Neural crest cell (in vitro differentiated cells): ENCODE measurements around the gene CEP89. TPM values are rescaled to one million over a fixed set of nuclear protein-coding genes. Genes with fewer than 3 reads are reported as not detected.
A peak's percentile ranks its signal among the peaks of the same experiment; 100 is the strongest.
"Not testable (repeated sequence)": the region's sequence is repeated elsewhere in the genome, so short reads cannot be mapped to it uniquely, and the experiment has no call there.

ENCODE experiments used
- DNase-seq: peaks from one replicate; pipeline ENCODE4 v3.0.0; 2021; ENCODE audit warnings: low read depth, mixed read lengths, low spot score
- H3K27ac Mint-ChIP-seq: one replicate; pipeline ENCODE4 v1.8.0; 2021; ENCODE audit warnings: mild to moderate bottlenecking, mixed read lengths; ENCODE audit not compliant: unreplicated experiment
- H3K27me3 Mint-ChIP-seq: 2 replicates; pipeline ENCODE4 v1.8.0; 2021; ENCODE audit warnings: low read depth, mild to moderate bottlenecking, mixed read lengths
- H3K36me3 Mint-ChIP-seq: 2 replicates; pipeline ENCODE4 v1.8.0; 2021; ENCODE audit warnings: low read depth, mild to moderate bottlenecking, mixed read lengths
- H3K4me1 Mint-ChIP-seq: 2 replicates; pipeline ENCODE4 v1.8.0; 2021; ENCODE audit warnings: mixed read lengths
- H3K4me3 Mint-ChIP-seq: one replicate; pipeline ENCODE4 v1.8.0; 2021; ENCODE audit warnings: mild to moderate bottlenecking, mixed read lengths
- H3K9me3 Mint-ChIP-seq: 2 replicates; pipeline ENCODE4 v1.8.0; 2021; ENCODE audit warnings: mixed read lengths
- total RNA-seq: library from RNA; stranded (reverse); gene quantifications from 2 replicates; pipeline ENCODE4 v1.2.1, GENCODE V29; 2021
- TF ChIP-seq, protein P1 (sequence below): fragments of 200-600 bp; sonication (generic); conservative IDR thresholded peaks from 2 replicates; pipeline ENCODE4 v1.5.0; 2021; ENCODE audit warnings: antibody characterized with exemption, mild to moderate bottlenecking

Gene CEP89
- total RNA-seq, 1 donor from 2014 or later: 50.8 TPM

- TF ChIP-seq, protein P1, sequence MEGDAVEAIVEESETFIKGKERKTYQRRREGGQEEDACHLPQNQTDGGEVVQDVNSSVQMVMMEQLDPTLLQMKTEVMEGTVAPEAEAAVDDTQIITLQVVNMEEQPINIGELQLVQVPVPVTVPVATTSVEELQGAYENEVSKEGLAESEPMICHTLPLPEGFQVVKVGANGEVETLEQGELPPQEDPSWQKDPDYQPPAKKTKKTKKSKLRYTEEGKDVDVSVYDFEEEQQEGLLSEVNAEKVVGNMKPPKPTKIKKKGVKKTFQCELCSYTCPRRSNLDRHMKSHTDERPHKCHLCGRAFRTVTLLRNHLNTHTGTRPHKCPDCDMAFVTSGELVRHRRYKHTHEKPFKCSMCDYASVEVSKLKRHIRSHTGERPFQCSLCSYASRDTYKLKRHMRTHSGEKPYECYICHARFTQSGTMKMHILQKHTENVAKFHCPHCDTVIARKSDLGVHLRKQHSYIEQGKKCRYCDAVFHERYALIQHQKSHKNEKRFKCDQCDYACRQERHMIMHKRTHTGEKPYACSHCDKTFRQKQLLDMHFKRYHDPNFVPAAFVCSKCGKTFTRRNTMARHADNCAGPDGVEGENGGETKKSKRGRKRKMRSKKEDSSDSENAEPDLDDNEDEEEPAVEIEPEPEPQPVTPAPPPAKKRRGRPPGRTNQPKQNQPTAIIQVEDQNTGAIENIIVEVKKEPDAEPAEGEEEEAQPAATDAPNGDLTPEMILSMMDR: no peak
- Mint-ChIP-seq H3K27ac (no peak overlapping the region), H3K36me3 (no peaks in the 10 kb centered on the region), H3K27me3 (no peaks in the 10 kb centered on the region), H3K9me3 (no peaks in the 10 kb centered on the region), H3K4me1 (no peaks in the 10 kb centered on the region), H3K4me3 (no peak overlapping the region)
- DNase-seq: no peak
These were observed 29.2 kb upstream of the CEP89 start for GRCh38 chr19:33000910-33001309.

DNA sequence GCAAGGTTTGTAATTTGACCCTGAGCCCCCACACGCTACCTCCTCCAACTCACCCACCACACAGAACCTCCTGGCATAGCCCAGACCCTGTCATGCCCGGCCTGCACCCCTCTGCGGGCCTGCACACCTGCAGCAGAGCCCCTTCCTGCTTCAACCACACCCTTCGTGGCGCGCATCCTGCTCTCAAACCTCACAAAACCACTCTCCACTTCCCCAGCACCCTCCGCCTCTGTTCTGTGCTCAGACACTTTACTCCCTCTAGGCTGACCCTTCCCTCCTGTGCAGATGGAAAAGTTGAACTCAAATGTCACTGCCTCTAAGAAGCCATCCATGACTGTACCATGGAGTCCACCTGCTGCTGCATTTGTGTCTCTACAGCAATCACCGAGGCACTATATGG is 28.8 kb upstream of the CEP89 start:
- no peaks in the 10 kb centered on the region for H3K27me3 Mint-ChIP-seq
- H3K9me3 Mint-ChIP-seq: no peaks in the 10 kb centered on the region
- H3K4me3 Mint-ChIP-seq: no peak overlapping the region
- H3K36me3 Mint-ChIP-seq: no peaks in the 10 kb centered on the region
- TF ChIP-seq, protein P1: no peak
- DNase-seq: no peak
- H3K27ac Mint-ChIP-seq: no peak overlapping the region
- H3K4me1 Mint-ChIP-seq: no peaks in the 10 kb centered on the region

DNA sequence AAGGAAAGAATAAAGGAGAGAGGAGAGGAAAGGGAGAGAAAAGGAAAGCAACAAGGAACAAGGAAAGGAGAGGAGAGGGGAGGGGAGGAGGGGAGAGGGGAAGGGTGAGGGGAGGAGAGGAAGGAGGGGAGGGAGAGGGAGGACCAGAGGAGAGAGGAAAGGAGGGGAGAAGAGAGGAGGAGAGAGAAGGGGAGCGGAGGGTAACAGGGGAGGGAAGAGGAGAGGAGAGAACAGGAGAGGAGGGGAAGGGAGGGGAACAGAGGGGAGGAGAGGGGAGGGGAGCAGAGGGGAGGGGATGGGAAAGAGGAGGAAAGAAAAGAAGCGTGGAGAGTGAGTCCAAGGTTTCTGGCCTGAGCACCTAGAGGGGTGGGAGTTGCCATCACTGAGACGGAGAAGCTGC is 27.0 kb upstream of the CEP89 start:
- TF ChIP-seq, protein P1: no peak
- Mint-ChIP-seq H3K36me3 (no peaks in the 10 kb centered on the region), H3K27ac (no peak overlapping the region), H3K4me3 (no peak overlapping the region), H3K9me3 (no peaks in the 10 kb centered on the region), H3K4me1 (no peaks in the 10 kb centered on the region), H3K27me3 (no peaks in the 10 kb centered on the region)
- no peak for DNase-seq

- no peak for DNase-seq
- Mint-ChIP-seq H3K27ac (no peak overlapping the region), H3K36me3 (no peaks in the 10 kb centered on the region)
These were observed 26.1 kb upstream of the CEP89 start for GRCh38 chr19:32997716-32998355.

DNA sequence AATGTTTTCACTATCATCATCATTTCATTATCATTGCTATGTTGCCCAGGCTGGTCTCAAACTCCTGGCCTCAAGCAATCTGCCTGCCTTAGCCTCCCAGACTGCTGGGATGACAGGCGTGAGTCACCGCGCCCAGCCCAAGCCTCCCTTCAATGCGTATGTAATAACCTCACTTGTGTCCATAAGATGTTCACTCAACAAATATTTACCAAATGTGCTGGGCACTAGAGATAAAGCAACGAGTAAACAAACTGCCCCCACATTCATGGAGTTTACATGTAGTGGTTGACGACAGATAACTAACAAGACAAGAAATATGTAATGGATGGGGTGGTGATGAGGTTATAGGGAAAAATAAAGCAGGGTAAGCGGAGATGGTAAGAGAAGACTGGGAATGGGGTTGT is 25.3 kb upstream of the CEP89 start:
- H3K9me3 Mint-ChIP-seq, H3K36me3 Mint-ChIP-seq, H3K27ac Mint-ChIP-seq, H3K27me3 Mint-ChIP-seq, H3K4me1 Mint-ChIP-seq, H3K4me3 Mint-ChIP-seq, DNase-seq: not testable (repeated sequence)

More at GRCh38 chr19:32997716-32998355, 26.1 kb upstream of the CEP89 start:
- Mint-ChIP-seq H3K4me3 (no peak overlapping the region), H3K9me3 (no peaks in the 10 kb centered on the region), H3K27me3 (no peaks in the 10 kb centered on the region), H3K4me1 (no peaks in the 10 kb centered on the region)
- TF ChIP-seq, protein P1: no peak

GRCh38 chr19:32995966-32996365 is 24.2 kb upstream of the CEP89 start:
- H3K27ac Mint-ChIP-seq, DNase-seq, H3K4me1 Mint-ChIP-seq, H3K27me3 Mint-ChIP-seq, H3K4me3 Mint-ChIP-seq, H3K9me3 Mint-ChIP-seq, H3K36me3 Mint-ChIP-seq: not testable (repeated sequence)

DNA sequence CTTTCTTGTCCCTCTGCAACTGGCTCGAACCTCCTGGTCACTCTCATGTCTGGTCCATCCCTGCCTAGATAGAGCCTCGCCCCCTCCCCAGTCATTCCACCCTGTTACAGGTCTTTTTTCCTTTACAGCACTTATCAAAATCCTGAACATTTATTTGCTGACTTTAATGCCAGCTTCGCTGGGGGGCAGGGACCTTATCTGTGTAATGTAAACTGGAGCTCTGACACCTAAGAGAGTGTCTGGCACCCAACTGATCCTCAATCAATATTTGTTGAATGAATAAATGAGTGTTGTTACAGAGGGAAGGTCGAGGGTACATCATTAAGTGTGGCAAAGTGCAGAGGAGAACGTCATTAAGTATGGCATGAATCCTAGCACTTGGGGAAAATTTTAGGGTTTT is 17.0 kb upstream of the CEP89 start:
- H3K36me3 Mint-ChIP-seq: no peaks in the 10 kb centered on the region
- TF ChIP-seq, protein P1: no peak
- H3K9me3 Mint-ChIP-seq: no peaks in the 10 kb centered on the region
- no peaks in the 10 kb centered on the region for H3K27me3 Mint-ChIP-seq
- no peak overlapping the region for H3K27ac Mint-ChIP-seq
- H3K4me1 Mint-ChIP-seq: no peaks in the 10 kb centered on the region
- DNase-seq: no peak
- H3K4me3 Mint-ChIP-seq: no peak overlapping the region

DNA sequence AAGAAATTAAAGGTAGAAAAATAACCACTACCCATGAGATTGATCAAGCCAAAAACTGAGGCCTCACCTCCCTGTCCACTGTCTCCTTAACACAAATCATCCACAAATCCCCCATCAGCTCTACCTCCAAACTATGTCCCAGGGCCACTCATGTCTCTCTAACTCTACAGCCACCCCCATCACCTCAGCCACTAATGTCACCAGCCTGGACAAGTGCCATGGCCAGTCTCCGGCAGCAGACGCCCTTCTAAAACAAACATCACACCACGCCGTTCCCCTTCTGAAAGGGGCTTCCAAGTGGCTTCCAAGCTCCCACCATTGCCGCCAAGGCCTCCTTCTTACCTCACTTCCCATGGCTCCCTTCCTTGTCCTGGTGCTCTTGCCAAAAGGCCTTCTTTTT is 16.5 kb upstream of the CEP89 start:
- not testable (repeated sequence) for H3K36me3 Mint-ChIP-seq, H3K4me3 Mint-ChIP-seq, H3K9me3 Mint-ChIP-seq, H3K4me1 Mint-ChIP-seq, H3K27me3 Mint-ChIP-seq, DNase-seq
- peak overlapping the region; percentile 79 for H3K27ac Mint-ChIP-seq

DNA sequence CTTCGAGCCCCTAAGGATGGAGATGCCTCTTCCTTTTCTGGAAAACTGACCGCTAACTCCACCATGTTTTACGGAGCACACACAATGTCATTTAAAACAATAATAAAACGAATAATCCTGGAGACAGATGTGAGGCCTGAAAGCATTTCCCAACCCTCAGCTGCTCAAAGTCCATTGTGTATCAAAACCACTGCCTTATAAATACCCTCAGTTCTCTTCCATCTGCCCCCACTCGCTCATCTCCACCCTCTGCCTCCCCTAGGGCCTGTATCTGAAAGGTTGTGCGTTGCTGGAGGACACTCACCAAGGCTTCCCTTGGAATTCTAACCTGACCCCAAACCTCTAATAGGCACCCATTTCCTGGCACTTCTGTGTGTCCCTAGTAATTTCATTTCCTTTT is 10.7 kb upstream of the CEP89 start:
- not testable (repeated sequence) for H3K27ac Mint-ChIP-seq, DNase-seq, H3K4me1 Mint-ChIP-seq, H3K27me3 Mint-ChIP-seq, H3K4me3 Mint-ChIP-seq, H3K36me3 Mint-ChIP-seq, H3K9me3 Mint-ChIP-seq
